ENCODE measurements around the gene DENND1A. TPM values are rescaled to one million over a fixed set of nuclear protein-coding genes. Genes with fewer than 3 reads are reported as not detected.

DENND1A gene
- total RNA-seq, 2 donors from 2014 or later: 17.8 to 36.6 TPM

DNA sequence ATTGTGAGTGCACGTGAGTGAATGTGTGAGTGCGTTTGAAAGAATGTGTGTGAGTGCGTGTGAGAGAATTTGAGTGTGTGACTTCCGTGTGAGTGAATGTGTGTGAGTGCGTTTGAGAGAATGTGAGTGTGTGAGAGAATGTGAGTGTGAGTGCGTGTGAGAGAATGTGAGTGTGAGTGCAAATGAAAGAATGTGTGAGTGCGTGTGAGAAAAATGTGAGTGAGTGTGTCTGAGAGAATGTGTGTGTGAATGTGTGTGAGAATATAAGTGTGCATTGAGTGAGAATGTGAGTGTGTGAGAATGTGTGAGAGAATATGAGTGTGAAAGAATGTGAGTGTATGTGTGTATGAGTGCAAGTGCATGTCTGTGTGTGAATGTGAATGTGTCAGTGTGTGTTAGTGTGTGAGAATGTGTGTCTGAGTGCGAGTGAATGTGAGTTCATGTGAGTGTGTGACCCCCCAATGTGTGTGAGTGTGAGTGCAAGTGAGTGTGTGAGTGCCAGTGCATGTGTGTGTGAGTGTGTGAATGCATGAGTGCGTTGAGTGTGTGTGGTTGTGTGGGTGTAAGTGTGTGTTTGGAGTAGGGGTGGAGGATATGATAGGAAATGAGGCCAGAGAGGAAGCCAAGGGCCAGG lies 43.8 kb upstream of the DENND1A start:
- no peaks in the 10 kb centered on the region for H3K9me3 ChIP-seq
- DNase-seq (ENCODE audit: low spot score): no peak
- H3K27ac ChIP-seq: no peak overlapping the region
- no peaks in the 10 kb centered on the region for H3K36me3 ChIP-seq
- no peak for ATAC-seq (ENCODE audit: insufficient number of reproducible peaks, low FRiP score, low read depth)
- no peak overlapping the region for H3K4me3 ChIP-seq
- TF ChIP-seq, protein P1, sequence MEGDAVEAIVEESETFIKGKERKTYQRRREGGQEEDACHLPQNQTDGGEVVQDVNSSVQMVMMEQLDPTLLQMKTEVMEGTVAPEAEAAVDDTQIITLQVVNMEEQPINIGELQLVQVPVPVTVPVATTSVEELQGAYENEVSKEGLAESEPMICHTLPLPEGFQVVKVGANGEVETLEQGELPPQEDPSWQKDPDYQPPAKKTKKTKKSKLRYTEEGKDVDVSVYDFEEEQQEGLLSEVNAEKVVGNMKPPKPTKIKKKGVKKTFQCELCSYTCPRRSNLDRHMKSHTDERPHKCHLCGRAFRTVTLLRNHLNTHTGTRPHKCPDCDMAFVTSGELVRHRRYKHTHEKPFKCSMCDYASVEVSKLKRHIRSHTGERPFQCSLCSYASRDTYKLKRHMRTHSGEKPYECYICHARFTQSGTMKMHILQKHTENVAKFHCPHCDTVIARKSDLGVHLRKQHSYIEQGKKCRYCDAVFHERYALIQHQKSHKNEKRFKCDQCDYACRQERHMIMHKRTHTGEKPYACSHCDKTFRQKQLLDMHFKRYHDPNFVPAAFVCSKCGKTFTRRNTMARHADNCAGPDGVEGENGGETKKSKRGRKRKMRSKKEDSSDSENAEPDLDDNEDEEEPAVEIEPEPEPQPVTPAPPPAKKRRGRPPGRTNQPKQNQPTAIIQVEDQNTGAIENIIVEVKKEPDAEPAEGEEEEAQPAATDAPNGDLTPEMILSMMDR (IDR thresholded peaks at IDR 0.05): no peak
- no peaks in the 10 kb centered on the region for H3K27me3 ChIP-seq (replicated peaks; ENCODE audit: insufficient read depth)
- H3K4me1 ChIP-seq (ENCODE audit: control insufficient read depth in 1 of 2, low read depth in 2 of 2): no peaks in the 10 kb centered on the region

DNA sequence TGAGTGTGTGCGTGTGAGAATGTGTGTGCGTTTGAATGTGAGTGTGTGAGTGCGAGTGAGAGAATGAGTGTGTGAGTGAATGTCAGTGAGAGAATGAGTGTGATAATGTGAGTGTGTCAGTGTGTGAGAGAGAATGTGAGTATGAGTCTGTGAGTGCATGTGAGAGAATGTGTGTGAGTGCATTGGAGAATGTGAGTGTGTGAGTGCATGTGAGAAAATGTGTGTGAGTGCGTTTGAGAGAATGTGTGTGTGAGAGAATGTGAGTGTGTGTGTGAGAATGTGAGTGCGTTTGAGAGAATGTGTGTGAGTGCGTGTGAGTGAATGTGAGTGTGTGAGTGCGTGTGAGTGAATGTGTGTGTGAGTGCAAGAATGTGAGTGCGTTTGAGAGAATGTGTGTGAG lies 42.7 kb upstream of the DENND1A start:
- H3K4me1 ChIP-seq (ENCODE audit: control insufficient read depth in 1 of 2, low read depth in 2 of 2): no peaks in the 10 kb centered on the region
- H3K36me3 ChIP-seq: no peaks in the 10 kb centered on the region
- no peak overlapping the region for H3K27ac ChIP-seq
- DNase-seq (ENCODE audit: low spot score) (no peak), ATAC-seq (ENCODE audit: insufficient number of reproducible peaks, low FRiP score, low read depth) (no peak)
- TF ChIP-seq, protein P1 (IDR thresholded peaks at IDR 0.05): no peak
- no peaks in the 10 kb centered on the region for H3K27me3 ChIP-seq (replicated peaks; ENCODE audit: insufficient read depth)
- H3K4me3 ChIP-seq: no peak overlapping the region
- H3K9me3 ChIP-seq: no peaks in the 10 kb centered on the region

DNA sequence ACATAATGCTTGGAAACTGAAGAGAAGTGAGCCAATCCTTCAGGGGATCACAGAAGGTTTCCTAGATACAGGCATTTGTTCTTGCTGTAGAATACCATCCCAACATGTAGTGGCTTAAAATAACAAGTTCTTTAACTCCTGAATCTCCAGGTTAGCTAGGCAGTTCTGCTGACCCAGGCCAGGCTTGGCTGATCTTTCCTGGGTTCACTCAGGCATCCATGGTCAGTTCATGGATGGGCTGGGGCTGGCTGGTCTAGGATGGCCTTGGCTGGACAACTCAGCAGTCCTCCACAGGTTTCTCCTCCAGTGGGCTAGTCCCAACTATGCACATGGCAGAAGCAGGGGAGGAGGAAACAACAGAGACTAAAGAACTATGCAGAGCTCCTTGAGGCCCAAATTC lies 37.4 kb upstream of the DENND1A start:
- Histone ChIP-seq H3K27ac (no peak overlapping the region), H3K9me3 (no peaks in the 10 kb centered on the region), H3K4me1 (ENCODE audit: control insufficient read depth in 1 of 2, low read depth in 2 of 2) (no peaks in the 10 kb centered on the region), H3K4me3 (no peak overlapping the region), H3K27me3 (replicated peaks; ENCODE audit: insufficient read depth) (no peaks in the 10 kb centered on the region), H3K36me3 (no peaks in the 10 kb centered on the region)
- TF ChIP-seq, protein P1 (IDR thresholded peaks at IDR 0.05): no peak
- no peak for ATAC-seq (ENCODE audit: insufficient number of reproducible peaks, low FRiP score, low read depth)
- no peak for DNase-seq (ENCODE audit: low spot score)

DNA sequence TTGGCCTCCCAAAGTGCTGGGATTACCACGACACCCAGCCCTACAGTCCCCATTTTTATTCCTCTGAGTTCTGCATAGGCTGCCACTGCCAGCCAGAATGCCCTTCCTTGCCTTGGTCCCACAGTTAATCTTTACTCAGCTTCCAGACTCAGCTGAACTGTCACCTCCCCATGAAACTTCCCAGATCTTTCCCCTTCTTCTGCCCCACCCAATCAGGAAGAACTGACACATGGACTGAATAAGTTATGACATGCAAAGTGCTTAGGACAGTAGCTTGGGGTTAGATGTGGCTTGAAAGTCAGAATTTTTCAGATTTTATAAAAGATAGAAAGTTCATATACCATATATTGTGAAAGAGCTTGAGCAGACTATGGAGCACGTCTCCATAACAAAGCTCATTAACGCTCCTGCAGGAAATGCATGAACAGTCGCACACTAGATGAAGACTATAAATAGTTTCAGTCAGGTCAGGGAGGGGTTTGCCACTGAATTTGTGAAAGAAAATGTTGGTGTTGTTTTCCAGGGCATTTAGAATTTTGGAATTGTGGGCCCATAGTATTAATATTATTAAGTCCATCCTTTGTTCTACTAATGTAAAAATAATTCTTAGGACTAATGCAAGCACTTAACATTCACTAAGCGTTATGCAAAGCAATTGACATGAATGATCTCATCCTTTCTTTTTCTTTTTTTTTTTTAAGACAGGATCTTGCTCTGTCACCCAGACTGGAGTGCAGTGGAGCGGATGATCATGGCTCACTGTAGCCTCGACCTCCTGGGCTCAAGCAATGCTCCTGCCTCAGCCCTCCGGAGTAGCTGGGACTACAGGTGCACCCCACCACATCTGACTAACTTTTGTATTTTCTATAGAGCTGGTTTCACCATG lies 36.1 kb upstream of the DENND1A start:
- Histone ChIP-seq H3K36me3 (no peaks in the 10 kb centered on the region), H3K27me3 (replicated peaks; ENCODE audit: insufficient read depth) (no peaks in the 10 kb centered on the region), H3K4me1 (ENCODE audit: control insufficient read depth in 1 of 2, low read depth in 2 of 2) (no peaks in the 10 kb centered on the region), H3K9me3 (no peaks in the 10 kb centered on the region), H3K4me3 (no peak overlapping the region), H3K27ac (no peak overlapping the region)
- DNase-seq (ENCODE audit: low spot score) (no peak), ATAC-seq (ENCODE audit: insufficient number of reproducible peaks, low FRiP score, low read depth) (no peak)
- TF ChIP-seq, protein P1 (IDR thresholded peaks at IDR 0.05): no peak

DNA sequence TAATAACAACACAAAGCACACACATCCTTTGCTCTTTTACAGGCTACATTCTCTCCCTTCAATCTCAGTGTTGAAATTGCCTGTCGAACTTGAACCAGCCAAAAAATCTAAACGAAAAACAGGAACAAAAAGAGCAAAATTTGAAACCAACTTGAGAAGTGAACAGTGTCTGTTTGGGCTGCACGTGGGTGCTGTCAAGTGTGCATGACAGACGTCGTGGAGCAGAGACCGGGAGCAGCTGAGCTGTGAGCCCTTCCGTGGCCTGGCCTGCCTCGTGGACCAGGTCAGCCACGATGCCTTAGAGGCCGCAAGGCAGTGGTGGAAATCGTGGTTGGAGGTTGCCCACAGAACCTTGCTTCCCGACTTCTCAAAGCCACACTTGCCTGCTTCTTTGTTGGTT lies 34.8 kb upstream of the DENND1A start:
- no peaks in the 10 kb centered on the region for H3K4me1 ChIP-seq (ENCODE audit: control insufficient read depth in 1 of 2, low read depth in 2 of 2)
- H3K27ac ChIP-seq: no peak overlapping the region
- H3K27me3 ChIP-seq (replicated peaks; ENCODE audit: insufficient read depth): no peaks in the 10 kb centered on the region
- no peak for ATAC-seq (ENCODE audit: insufficient number of reproducible peaks, low FRiP score, low read depth)
- DNase-seq (ENCODE audit: low spot score): no peak
- TF ChIP-seq, protein P1 (IDR thresholded peaks at IDR 0.05): no peak
- H3K9me3 ChIP-seq: no peaks in the 10 kb centered on the region
- H3K4me3 ChIP-seq: no peak overlapping the region
- H3K36me3 ChIP-seq: no peaks in the 10 kb centered on the region

Measured in thoracic aorta (tissue), 2 donors.